K562 (cell line): ENCODE results near the gene SLC31A1. TPM values are rescaled to one million over a fixed set of nuclear protein-coding genes. Genes with fewer than 3 reads are reported as not detected.
A peak's percentile ranks its signal among the peaks of the same experiment; 100 is the strongest.

Experiments
- BRD9 ChIP-seq: fragments of 450-650 bp; IDR thresholded peaks from 2 replicates; pipeline ENCODE4 v1.6.1; 2018; ENCODE audit warnings: low read depth; ENCODE audit not compliant: partially characterized antibody
- CBX5 ChIP-seq: IDR thresholded peaks from 2 replicates; pipeline ENCODE4 v1.6.1; 2014; ENCODE audit warnings: low read depth, borderline replicate concordance
- GABPB1 ChIP-seq: sonication (generic); formaldehyde crosslinking; IDR thresholded peaks from 2 replicates; pipeline ENCODE4 v1.8.0; 2022; ENCODE audit warnings: mild to moderate bottlenecking, missing genetic modification reagents
- KLF13 ChIP-seq: fragments of 450-650 bp; IDR thresholded peaks from 2 replicates; pipeline ENCODE4 v1.6.1; 2016; ENCODE audit warnings: missing genetic modification characterization, low read depth, mild to moderate bottlenecking, missing compliant biosample characterization, moderate library complexity, borderline replicate concordance
- OTX1 ChIP-seq: fragments of 450-650 bp; formaldehyde crosslinking; IDR thresholded peaks from 2 replicates; pipeline ENCODE4 v1.4.0; 2022; ENCODE audit warnings: mild to moderate bottlenecking
- PHB ChIP-seq: fragments of 250-450 bp; sonication (Bioruptor Pico); IDR thresholded peaks from 2 replicates; pipeline ENCODE4 v1.5.0; 2021
- POLR2H ChIP-seq: IDR thresholded peaks from 2 replicates; pipeline ENCODE4 v1.6.1; 2016; ENCODE audit warnings: missing genetic modification characterization, low read depth, mild to moderate bottlenecking, control low read depth, missing compliant biosample characterization, moderate library complexity
- RNF2 ChIP-seq: sonication (generic); IDR thresholded peaks from 2 replicates; pipeline ENCODE4 v1.6.1; 2016
- TBP ChIP-seq: optimal IDR thresholded peaks from 2 replicates; pipeline ENCODE3; 2011; ENCODE audit warnings: low read depth, low read length, improper control_type of control experiment
- TSC22D4 ChIP-seq: fragments of 450-650 bp; IDR thresholded peaks from 2 replicates; pipeline ENCODE4 v1.6.1; 2016; ENCODE audit warnings: missing genetic modification characterization, missing biosample characterization, control low read depth
- ZBTB1 ChIP-seq: sonication (generic); formaldehyde crosslinking; IDR thresholded peaks from 2 replicates; pipeline ENCODE4 v1.8.1; 2023; ENCODE audit warnings: missing genetic modification reagents, low read depth, mild to moderate bottlenecking, borderline replicate concordance
- ZFX ChIP-seq: sonication (generic); formaldehyde crosslinking; IDR thresholded peaks from 2 replicates; pipeline ENCODE4 v1.8.0; 2022; ENCODE audit warnings: mild to moderate bottlenecking, missing genetic modification reagents, moderate library complexity
- ZNF184 ChIP-seq: sonication (generic); formaldehyde crosslinking; IDR thresholded peaks from 2 replicates; pipeline ENCODE4 v1.5.0; 2020; ENCODE audit warnings: missing genetic modification reagents
- ZNF3 ChIP-seq: fragments of 250-450 bp; sonication (Bioruptor Pico); IDR thresholded peaks from 2 replicates; pipeline ENCODE4 v1.5.0; 2021; ENCODE audit warnings: mild to moderate bottlenecking, moderate library complexity
- ZNF408 ChIP-seq: fragments of 250-450 bp; sonication (Bioruptor Pico); IDR thresholded peaks from 2 replicates; pipeline ENCODE4 v1.4.0; 2020; ENCODE audit warnings: low read depth, mild to moderate bottlenecking, moderate library complexity
- ZNF696 ChIP-seq: fragments of 250-450 bp; sonication (Bioruptor Pico); conservative IDR thresholded peaks from 2 replicates; pipeline ENCODE4 v1.4.0; 2020; ENCODE audit warnings: mild to moderate bottlenecking, moderate library complexity
- polyA plus RNA-seq, 8 experiments: library from polyadenylated mRNA; depleted of rRNA in 4 of 8; stranded (reverse) in 5 of 8; unstranded in 3 of 8; fragments of >200 nt; fragmentation: Nextera tagmentation in 2 of 8; fragmentation: Illumina TruSeq in 1 of 8; extraction: Ambion mirVana in 2 of 8; extraction: Trizol in 1 of 8; gene quantifications; 2 replicates each; pipeline versions ENCODE4 v1.2.1 to v1.2.3, GENCODE V29; 2011 to 2014; ENCODE audit warnings: inconsistent platforms in 1 of 8, missing spikeins in 1 of 8
- total RNA-seq, 7 experiments: library from RNA; depleted of rRNA in 6 of 7; stranded (reverse); fragments of >200 nt in 6 of 7; fragmentation: Illumina TruSeq in 2 of 7; extraction: Trizol in 2 of 7; gene quantifications; 2 replicates each; pipeline versions ENCODE4 v1.2.1 to v1.2.3, GENCODE V29; 2011 to 2021; ENCODE audit warnings: low replicate concordance in 1 of 7
- TF ChIP-seq, protein P1 (sequence below): fragments of 450-650 bp; IDR thresholded peaks from 2 replicates; pipeline ENCODE4 v1.6.1; 2016; ENCODE audit warnings: missing biosample characterization, missing genetic modification characterization
- TF ChIP-seq, protein P2 (sequence below): sonication (generic); formaldehyde crosslinking; IDR thresholded peaks from 2 replicates; pipeline ENCODE4 v1.8.0; 2022; ENCODE audit warnings: mild to moderate bottlenecking, missing genetic modification reagents, borderline replicate concordance
- TF ChIP-seq, protein P3 (sequence below), 3 experiments: fragments of 200-800 bp in 1 of 3; fragments of 250-450 bp in 1 of 3; fragments of 450-650 bp in 1 of 3; sonication (Bioruptor Pico) in 1 of 3; sonication (Bioruptor generic) in 1 of 3; formaldehyde crosslinking in 1 of 3; IDR thresholded peaks; 2 replicates each; pipeline versions ENCODE4 v1.6.1 to v1.8.0; 2016 to 2022; ENCODE audit warnings: mild to moderate bottlenecking in 2 of 3, missing genetic modification characterization in 2 of 3, missing compliant biosample characterization in 1 of 3, moderate library complexity in 1 of 3
- TF ChIP-seq, protein P4 (sequence below): sonication (generic); formaldehyde crosslinking; IDR thresholded peaks from 2 replicates; pipeline ENCODE4 v1.8.1; 2022; ENCODE audit warnings: missing genetic modification reagents

The SLC31A1 gene
- total and polyA plus RNA-seq, 9 of the 15 experiments (the other 6 are each of a cell fraction or from before 2014, with no cell fraction given): 15.4 to 40.7 (median 25.9) TPM

DNA sequence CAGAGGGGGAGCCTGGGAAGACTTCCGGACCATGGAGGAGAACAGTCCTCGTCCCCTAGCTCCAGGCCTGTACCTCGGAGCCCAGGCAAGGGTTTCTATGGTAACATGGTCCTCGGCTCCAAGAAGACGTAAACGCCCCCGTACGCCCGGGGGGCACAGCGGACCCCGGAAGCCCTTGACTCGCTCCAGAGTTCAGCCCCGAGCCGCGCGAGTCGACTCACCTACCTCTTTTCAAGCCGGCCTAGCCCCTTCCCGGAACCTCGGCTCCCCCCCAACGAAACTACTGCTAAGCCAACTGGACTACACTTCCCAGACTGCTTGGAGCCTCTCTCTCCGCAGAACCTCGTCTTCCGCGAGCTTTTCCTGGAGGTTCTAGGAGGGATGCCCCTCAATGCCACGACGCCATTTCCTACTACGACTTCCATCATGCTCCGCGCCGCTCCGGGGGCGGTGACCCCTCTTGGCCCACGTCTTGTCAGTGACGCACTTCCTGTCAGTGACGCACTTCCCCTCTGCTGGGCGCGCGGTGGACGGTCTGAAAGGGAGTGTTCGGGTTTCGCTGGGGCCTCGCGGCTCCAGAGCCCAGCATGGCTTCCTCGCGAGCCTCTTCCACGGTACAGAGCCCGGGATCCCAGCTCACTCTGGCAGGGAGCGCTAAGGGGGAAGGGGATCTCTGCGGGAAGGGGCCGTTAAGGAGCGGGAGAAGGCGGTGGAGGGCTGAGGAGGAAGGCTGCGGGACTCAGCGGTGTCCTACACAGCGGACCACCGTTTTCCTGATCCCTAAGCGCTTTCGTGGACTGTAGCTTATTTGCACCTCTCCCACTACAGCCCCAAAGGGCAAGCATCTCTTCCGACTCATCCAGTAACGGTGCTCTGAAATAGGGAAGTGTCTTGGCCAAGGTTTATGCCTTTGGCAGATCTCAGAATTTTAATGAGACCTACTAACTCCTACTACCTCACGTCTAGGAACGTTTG is 54.1 kb downstream of the SLC31A1 start, which contains the start of the genes CDC26 and PRPF4 (continued):
- TF ChIP-seq, protein P1, sequence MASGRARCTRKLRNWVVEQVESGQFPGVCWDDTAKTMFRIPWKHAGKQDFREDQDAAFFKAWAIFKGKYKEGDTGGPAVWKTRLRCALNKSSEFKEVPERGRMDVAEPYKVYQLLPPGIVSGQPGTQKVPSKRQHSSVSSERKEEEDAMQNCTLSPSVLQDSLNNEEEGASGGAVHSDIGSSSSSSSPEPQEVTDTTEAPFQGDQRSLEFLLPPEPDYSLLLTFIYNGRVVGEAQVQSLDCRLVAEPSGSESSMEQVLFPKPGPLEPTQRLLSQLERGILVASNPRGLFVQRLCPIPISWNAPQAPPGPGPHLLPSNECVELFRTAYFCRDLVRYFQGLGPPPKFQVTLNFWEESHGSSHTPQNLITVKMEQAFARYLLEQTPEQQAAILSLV (tag): no peak
- peak; percentile 89 for TF ChIP-seq POLR2H (tag)
- TF ChIP-seq, protein P2, sequence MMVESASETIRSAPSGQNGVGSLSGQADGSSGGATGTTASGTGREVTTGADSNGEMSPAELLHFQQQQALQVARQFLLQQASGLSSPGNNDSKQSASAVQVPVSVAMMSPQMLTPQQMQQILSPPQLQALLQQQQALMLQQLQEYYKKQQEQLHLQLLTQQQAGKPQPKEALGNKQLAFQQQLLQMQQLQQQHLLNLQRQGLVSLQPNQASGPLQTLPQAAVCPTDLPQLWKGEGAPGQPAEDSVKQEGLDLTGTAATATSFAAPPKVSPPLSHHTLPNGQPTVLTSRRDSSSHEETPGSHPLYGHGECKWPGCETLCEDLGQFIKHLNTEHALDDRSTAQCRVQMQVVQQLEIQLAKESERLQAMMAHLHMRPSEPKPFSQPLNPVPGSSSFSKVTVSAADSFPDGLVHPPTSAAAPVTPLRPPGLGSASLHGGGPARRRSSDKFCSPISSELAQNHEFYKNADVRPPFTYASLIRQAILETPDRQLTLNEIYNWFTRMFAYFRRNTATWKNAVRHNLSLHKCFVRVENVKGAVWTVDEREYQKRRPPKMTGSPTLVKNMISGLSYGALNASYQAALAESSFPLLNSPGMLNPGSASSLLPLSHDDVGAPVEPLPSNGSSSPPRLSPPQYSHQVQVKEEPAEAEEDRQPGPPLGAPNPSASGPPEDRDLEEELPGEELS: no peak
- TF ChIP-seq TSC22D4 (tag): no peak
- TF ChIP-seq CBX5: no peak
- TF ChIP-seq, protein P3, sequence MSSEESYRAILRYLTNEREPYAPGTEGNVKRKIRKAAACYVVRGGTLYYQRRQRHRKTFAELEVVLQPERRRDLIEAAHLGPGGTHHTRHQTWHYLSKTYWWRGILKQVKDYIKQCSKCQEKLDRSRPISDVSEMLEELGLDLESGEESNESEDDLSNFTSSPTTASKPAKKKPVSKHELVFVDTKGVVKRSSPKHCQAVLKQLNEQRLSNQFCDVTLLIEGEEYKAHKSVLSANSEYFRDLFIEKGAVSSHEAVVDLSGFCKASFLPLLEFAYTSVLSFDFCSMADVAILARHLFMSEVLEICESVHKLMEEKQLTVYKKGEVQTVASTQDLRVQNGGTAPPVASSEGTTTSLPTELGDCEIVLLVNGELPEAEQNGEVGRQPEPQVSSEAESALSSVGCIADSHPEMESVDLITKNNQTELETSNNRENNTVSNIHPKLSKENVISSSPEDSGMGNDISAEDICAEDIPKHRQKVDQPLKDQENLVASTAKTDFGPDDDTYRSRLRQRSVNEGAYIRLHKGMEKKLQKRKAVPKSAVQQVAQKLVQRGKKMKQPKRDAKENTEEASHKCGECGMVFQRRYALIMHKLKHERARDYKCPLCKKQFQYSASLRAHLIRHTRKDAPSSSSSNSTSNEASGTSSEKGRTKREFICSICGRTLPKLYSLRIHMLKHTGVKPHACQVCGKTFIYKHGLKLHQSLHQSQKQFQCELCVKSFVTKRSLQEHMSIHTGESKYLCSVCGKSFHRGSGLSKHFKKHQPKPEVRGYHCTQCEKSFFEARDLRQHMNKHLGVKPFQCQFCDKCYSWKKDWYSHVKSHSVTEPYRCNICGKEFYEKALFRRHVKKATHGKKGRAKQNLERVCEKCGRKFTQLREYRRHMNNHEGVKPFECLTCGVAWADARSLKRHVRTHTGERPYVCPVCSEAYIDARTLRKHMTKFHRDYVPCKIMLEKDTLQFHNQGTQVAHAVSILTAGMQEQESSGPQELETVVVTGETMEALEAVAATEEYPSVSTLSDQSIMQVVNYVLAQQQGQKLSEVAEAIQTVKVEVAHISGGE (CRISPR knock-in tag; IDR thresholded peaks at IDR 0.05): peak in 1 of 3 experiments; percentile 87; a peak in 2 of 6 replicates
- no peak for TF ChIP-seq OTX1 (CRISPR knock-in tag)
- peak; percentile 88 for TF ChIP-seq ZFX (CRISPR knock-in tag)
- TF ChIP-seq BRD9: no peak
- no peak for TF ChIP-seq ZNF3
- no peak for TF ChIP-seq ZNF408
- TF ChIP-seq PHB (CRISPR knock-in tag): no peak
- TF ChIP-seq ZBTB1 (CRISPR knock-in tag): no peak
- peak; percentile 98 for TF ChIP-seq GABPB1 (CRISPR knock-in tag)
- no peak; the same call in 1 of the 2 replicates for TF ChIP-seq KLF13 (tag)
- no peak for TF ChIP-seq ZNF696 (CRISPR knock-in tag)
- TF ChIP-seq ZNF184 (CRISPR knock-in tag): no peak
- no peak for TF ChIP-seq RNF2
- TF ChIP-seq, protein P4, sequence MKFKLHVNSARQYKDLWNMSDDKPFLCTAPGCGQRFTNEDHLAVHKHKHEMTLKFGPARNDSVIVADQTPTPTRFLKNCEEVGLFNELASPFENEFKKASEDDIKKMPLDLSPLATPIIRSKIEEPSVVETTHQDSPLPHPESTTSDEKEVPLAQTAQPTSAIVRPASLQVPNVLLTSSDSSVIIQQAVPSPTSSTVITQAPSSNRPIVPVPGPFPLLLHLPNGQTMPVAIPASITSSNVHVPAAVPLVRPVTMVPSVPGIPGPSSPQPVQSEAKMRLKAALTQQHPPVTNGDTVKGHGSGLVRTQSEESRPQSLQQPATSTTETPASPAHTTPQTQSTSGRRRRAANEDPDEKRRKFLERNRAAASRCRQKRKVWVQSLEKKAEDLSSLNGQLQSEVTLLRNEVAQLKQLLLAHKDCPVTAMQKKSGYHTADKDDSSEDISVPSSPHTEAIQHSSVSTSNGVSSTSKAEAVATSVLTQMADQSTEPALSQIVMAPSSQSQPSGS (CRISPR knock-in tag): no peak
- peak; percentile 85 for TF ChIP-seq TBP
